LNCaP clone FGC (cell line): ENCODE data around the gene FER.
"Not testable (repeated sequence)": the region's sequence is repeated elsewhere in the genome, so short reads cannot be mapped to it uniquely, and the experiment has no call there.

Experiments
- DNase-seq: peaks from one replicate; pipeline ENCODE4 v3.0.0-alpha.2; 2011; ENCODE audit warnings: low read depth
- H3K4me3 ChIP-seq: 2 replicates; pipeline ENCODE4 v1.5.1; 2011; ENCODE audit warnings: mild to moderate bottlenecking, low read depth, low read length, control low read depth
- TF ChIP-seq, protein P1 (sequence below): IDR thresholded peaks from 2 replicates; pipeline ENCODE4 v1.5.1; 2012; ENCODE audit warnings: mild to moderate bottlenecking; ENCODE audit not compliant: control insufficient read depth, insufficient read depth; ENCODE audit errors: extremely low read depth

The FER gene

GRCh38 chr5:108857905-108858304, 110.2 kb downstream of the FER start:
- TF ChIP-seq, protein P1, sequence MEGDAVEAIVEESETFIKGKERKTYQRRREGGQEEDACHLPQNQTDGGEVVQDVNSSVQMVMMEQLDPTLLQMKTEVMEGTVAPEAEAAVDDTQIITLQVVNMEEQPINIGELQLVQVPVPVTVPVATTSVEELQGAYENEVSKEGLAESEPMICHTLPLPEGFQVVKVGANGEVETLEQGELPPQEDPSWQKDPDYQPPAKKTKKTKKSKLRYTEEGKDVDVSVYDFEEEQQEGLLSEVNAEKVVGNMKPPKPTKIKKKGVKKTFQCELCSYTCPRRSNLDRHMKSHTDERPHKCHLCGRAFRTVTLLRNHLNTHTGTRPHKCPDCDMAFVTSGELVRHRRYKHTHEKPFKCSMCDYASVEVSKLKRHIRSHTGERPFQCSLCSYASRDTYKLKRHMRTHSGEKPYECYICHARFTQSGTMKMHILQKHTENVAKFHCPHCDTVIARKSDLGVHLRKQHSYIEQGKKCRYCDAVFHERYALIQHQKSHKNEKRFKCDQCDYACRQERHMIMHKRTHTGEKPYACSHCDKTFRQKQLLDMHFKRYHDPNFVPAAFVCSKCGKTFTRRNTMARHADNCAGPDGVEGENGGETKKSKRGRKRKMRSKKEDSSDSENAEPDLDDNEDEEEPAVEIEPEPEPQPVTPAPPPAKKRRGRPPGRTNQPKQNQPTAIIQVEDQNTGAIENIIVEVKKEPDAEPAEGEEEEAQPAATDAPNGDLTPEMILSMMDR: no peak
- no peak for DNase-seq
- no peak overlapping the region for H3K4me3 ChIP-seq

DNA sequence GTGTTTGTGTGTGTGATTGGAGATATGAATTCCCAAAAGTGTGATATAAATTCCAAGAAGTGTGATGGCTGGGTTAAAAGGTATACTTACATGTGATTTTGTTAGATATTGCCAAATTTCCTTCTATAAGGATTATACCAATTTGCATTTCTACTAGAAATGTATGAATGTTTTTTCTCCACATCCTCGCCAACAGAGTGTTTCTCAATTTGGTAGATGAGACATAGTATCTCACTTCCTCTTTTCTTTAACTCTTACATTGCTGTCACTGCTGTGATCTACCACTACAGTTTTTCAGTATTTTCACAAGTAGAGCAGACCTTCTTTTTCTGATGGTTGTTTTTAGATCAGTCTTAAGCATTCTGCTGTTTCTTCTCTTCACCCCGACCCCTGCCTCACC, 111.3 kb downstream of the FER start:
- TF ChIP-seq, protein P1: no peak
- no peak overlapping the region for H3K4me3 ChIP-seq
- DNase-seq: no peak

GRCh38 chr5:108862211-108862610, 114.5 kb downstream of the FER start:
- no peak overlapping the region for H3K4me3 ChIP-seq
- no peak for DNase-seq
- TF ChIP-seq, protein P1: no peak

DNA sequence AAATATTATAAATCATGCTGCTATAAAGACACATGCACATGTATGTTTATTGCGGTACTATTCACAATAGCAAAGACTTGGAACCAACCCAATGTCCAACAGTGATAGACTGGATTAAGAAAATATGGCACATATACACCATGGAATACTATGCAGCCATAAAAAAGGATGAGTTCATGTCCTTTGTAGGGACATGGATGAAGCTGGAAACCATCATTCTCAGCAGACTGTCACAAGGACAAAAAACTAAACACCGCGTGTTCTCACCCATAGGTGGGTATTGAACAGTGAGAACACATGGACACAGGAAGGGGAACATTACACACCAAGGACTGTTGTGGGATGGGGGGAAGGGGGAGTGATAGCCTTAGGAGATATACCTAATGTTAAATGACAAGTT, 118.4 kb downstream of the FER start:
- not testable (repeated sequence) for H3K4me3 ChIP-seq, DNase-seq

DNA sequence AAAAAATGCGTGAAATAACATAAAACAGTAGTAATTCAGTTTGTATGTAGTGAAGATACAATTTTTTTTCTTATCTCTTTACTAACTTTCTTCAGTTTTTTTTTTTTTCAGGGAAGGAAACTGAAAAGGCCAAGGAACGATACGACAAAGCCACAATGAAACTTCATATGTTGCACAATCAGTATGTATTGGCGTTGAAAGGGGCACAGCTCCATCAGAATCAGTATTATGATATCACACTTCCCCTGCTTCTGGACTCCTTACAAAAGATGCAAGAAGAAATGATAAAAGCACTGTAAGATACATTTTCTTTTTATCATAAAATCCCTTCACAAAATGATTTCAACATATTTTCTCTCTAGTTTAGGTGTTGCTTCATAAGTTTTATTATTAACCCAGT, 120.0 kb downstream of the FER start:
- TF ChIP-seq, protein P1: no peak
- DNase-seq: no peak
- no peak overlapping the region for H3K4me3 ChIP-seq

GRCh38 chr5:108869066-108869465, 121.4 kb downstream of the FER start:
- no peak for DNase-seq
- H3K4me3 ChIP-seq: no peak overlapping the region
- TF ChIP-seq, protein P1: no peak

- TF ChIP-seq, protein P1: no peak
- no peak overlapping the region for H3K4me3 ChIP-seq
- DNase-seq: no peak
Measured at GRCh38 chr5:108876451-108876850, 128.8 kb downstream of the FER start.
